ENCODE data around the gene DCHS1. TPM values are rescaled to one million over a fixed set of nuclear protein-coding genes. Genes with fewer than 3 reads are reported as not detected.

DCHS1 gene
- total and polyA plus RNA-seq, 10 of the 15 experiments (the other 5 are each of a cell fraction or from before 2014, with no cell fraction given), result 0.02 to 0.64 (median 0.18) TPM; not detected in 1

- ChIA-PET POLR2A (interaction anchor here (0.7 to 1.8 kb wide), 5 partner anchors 8 to 54 kb away, joined by 3 to 10 read pairs (median 4); partner anchors contain the start of genes TAF10 and TPP1), RAD21 (ENCODE audit: unreplicated experiment) (interaction anchor here (1.1 to 1.5 kb wide), 4 partner anchors 8 to 79 kb away, joined by 3 to 13 read pairs (median 5); partner anchors contain the start of genes MRPL17 and TPP1), CTCF (interaction anchor here (0.7 to 2.3 kb wide), 5 partner anchors 8 to 1931 kb away, joined by 3 to 6 read pairs (median 4); partner anchors contain the start of genes MRPL17 and TPP1), SMC1A (ENCODE audit: uncharacterized antibody, unreplicated experiment) (interaction anchor here (0.9 to 1.7 kb wide), 6 partner anchors 8 to 79 kb away, joined by 3 to 6 read pairs (median 4); partner anchors contain the start of gene TPP1)
- H3K4me2 ChIP-seq (ENCODE audit: control insufficient read depth, insufficient read depth), result peak overlapping the region; percentile 32; the same call in 1 of the 2 replicates
- FAIRE-seq, result no peak
- H3K9ac ChIP-seq (ENCODE audit: control insufficient read depth, insufficient read depth, low read length), result no peak overlapping the region
- no peak overlapping the region for H3K27ac ChIP-seq (ENCODE audit: control insufficient read depth, insufficient read depth)
- no TSS peak for BruUV-seq (replicated peaks)
- peaks cover 9% of the 10 kb centered on the region for H3K4me1 ChIP-seq (ENCODE audit: control insufficient read depth, insufficient read depth, low read length)
- H4K20me1 ChIP-seq (ENCODE audit: control insufficient read depth, insufficient read depth), result no peaks in the 10 kb centered on the region
- H2AFZ ChIP-seq (ENCODE audit: control insufficient read depth, low read depth, low read length), result peak overlapping the region; percentile 37; the same call in 1 of the 2 replicates
- no peaks in the 10 kb centered on the region for H3K27me3 ChIP-seq (replicated peaks in 1 of 2; ENCODE audit: control insufficient read depth in 2 of 2, insufficient read depth in 2 of 2, low read length in 1 of 2)
- ATAC-seq, result no peak; the same call in 2 of the 3 replicates
- H3K4me3 ChIP-seq, result no peak overlapping the region; the same call in 1 of the 2 replicates
- H3K79me2 ChIP-seq (ENCODE audit: control insufficient read depth, insufficient read depth, low read length), result no peaks in the 10 kb centered on the region
- in situ Hi-C loops (cut with MboI), result no loop called here
- H3K9me3 ChIP-seq (replicated peaks; ENCODE audit: control insufficient read depth, insufficient read depth, low read length), result no peaks in the 10 kb centered on the region
- 73% methylated on average over 19 of the region's 19 CpGs for WGBS (ENCODE audit: insufficient coverage, insufficient replicate concordance, low lambda C conversion rate, missing lambda C conversion rate)
- intact Hi-C loops (cut with micrococcal nuclease; ENCODE audit: unreplicated experiment), result no loop called here
- DNase-seq (ENCODE audit: low read depth, low spot score), result no peak
- TF ChIP-seq ELK1 (IDR thresholded peaks at IDR 0.05; ENCODE audit: low read depth, low read length) (no peak), EGR1 (IDR thresholded peaks at IDR 0.05; ENCODE audit: borderline replicate concordance in 1 of 2, low read depth in 2 of 2, low read length in 2 of 2) (no peak), POLR2AphosphoS2 (IDR thresholded peaks at IDR 0.05; ENCODE audit: low read depth, low read length) (no peak), RELA (IDR thresholded peaks at IDR 0.05; ENCODE audit: borderline replicate concordance, partially characterized antibody) (no peak), LARP7 (IDR thresholded peaks at IDR 0.05) (0 out of 2 replicates have a peak, but pooled peaks have one; percentile 28)
- H3K36me3 ChIP-seq (ENCODE audit: control insufficient read depth in 2 of 2, insufficient read depth in 2 of 2, low read length in 1 of 2), result no peaks in the 10 kb centered on the region
Measured at GRCh38 chr11:6626971-6627761, 28.4 kb downstream of the DCHS1 start.

Data from GM12878 (cell line).